Liver (tissue), 9 donors: ENCODE results near the gene RBM45. TPM values are rescaled to one million over a fixed set of nuclear protein-coding genes. Genes with fewer than 3 reads are reported as not detected.

Source experiments
- DNase-seq: peaks from one replicate; pipeline ENCODE4 v3.0.0-alpha.2; 2017; ENCODE audit warnings: low spot score
- H3K27ac ChIP-seq, 2 donors: one replicate each; pipeline ENCODE4 v1.7.0; 2013; ENCODE audit warnings: inconsistent platforms in 2 of 2, low read length in 2 of 2, control low read depth in 1 of 2, low read depth in 1 of 2, mild to moderate bottlenecking in 1 of 2
- H3K27me3 ChIP-seq, 4 donors: one replicate each; pipeline versions ENCODE4 v1.6.1 to v1.7.0; 2013; ENCODE audit warnings: low read length in 3 of 4, inconsistent platforms in 1 of 4, mild to moderate bottlenecking in 1 of 4, moderate library complexity in 1 of 4; ENCODE audit not compliant: control insufficient read depth in 4 of 4, insufficient read depth in 4 of 4
- H3K36me3 ChIP-seq, 4 donors: one replicate each; pipeline versions ENCODE4 v1.6.1 to v1.7.0; 2013; ENCODE audit warnings: low read length in 3 of 4, mild to moderate bottlenecking in 3 of 4, low read depth in 1 of 4, moderate library complexity in 1 of 4; ENCODE audit not compliant: control insufficient read depth in 4 of 4, insufficient read depth in 3 of 4
- H3K4me1 ChIP-seq, 4 donors: one replicate each; pipeline versions ENCODE4 v1.6.1 to v1.7.0; 2013; ENCODE audit warnings: low read length in 3 of 4, mild to moderate bottlenecking in 3 of 4, moderate library complexity in 1 of 4; ENCODE audit not compliant: control insufficient read depth in 4 of 4, insufficient read depth in 4 of 4
- H3K4me3 ChIP-seq, 3 donors: one replicate each; pipeline versions ENCODE4 v1.6.1 to v1.7.0; 2013; ENCODE audit warnings: low read length in 3 of 3, control low read depth in 1 of 3, low read depth in 1 of 3, mild to moderate bottlenecking in 1 of 3
- H3K9ac ChIP-seq, 2 donors: one replicate each; pipeline ENCODE4 v1.7.0; 2013; ENCODE audit warnings: low read length in 2 of 2, mild to moderate bottlenecking in 2 of 2, moderate library complexity in 2 of 2, control low read depth in 1 of 2, low read depth in 1 of 2
- H3K9me3 ChIP-seq, 4 donors: one replicate each; pipeline versions ENCODE4 v1.6.1 to v1.7.0; 2013; ENCODE audit warnings: low read length in 3 of 4; ENCODE audit not compliant: control insufficient read depth in 4 of 4
- EGR1 ChIP-seq, 2 donors: IDR thresholded peaks; 2 replicates each; pipeline ENCODE4 v1.6.1; 2016 to 2018; ENCODE audit warnings: antibody characterized with exemption in 2 of 2, low read depth in 2 of 2
- FOXA1 ChIP-seq: IDR thresholded peaks from 2 replicates; pipeline ENCODE4 v1.6.1; 2016; ENCODE audit warnings: antibody characterized with exemption
- FOXA2 ChIP-seq: IDR thresholded peaks from 2 replicates; pipeline ENCODE4 v1.6.1; 2016; ENCODE audit warnings: antibody characterized with exemption
- GABPA ChIP-seq, 2 donors: IDR thresholded peaks in 1 of 2; conservative IDR thresholded peaks in 1 of 2; 2 replicates each; pipeline ENCODE4 v1.6.1; 2016; ENCODE audit warnings: antibody characterized with exemption in 2 of 2, mild to moderate bottlenecking in 1 of 2, moderate library complexity in 1 of 2
- HNF4A ChIP-seq, 2 donors: conservative IDR thresholded peaks; 2 replicates each; pipeline ENCODE4 v1.6.1; 2016; ENCODE audit warnings: antibody characterized with exemption in 2 of 2, mild to moderate bottlenecking in 2 of 2
- HNF4G ChIP-seq: IDR thresholded peaks from 2 replicates; pipeline ENCODE4 v1.6.1; 2016; ENCODE audit warnings: antibody characterized with exemption
- JUND ChIP-seq, 2 donors: IDR thresholded peaks; 2 replicates each; pipeline ENCODE4 v1.6.1; 2016; ENCODE audit warnings: antibody characterized with exemption in 2 of 2
- NR2F2 ChIP-seq: IDR thresholded peaks from 2 replicates; pipeline ENCODE4 v1.6.1; 2016; ENCODE audit warnings: antibody characterized with exemption
- RAD21 ChIP-seq, 2 donors: IDR thresholded peaks; 2 replicates each; pipeline ENCODE4 v1.6.1; 2016; ENCODE audit warnings: antibody characterized with exemption in 2 of 2, mild to moderate bottlenecking in 2 of 2
- RXRA ChIP-seq, 2 donors: IDR thresholded peaks; 2 replicates each; pipeline ENCODE4 v1.6.1; 2017 to 2018; ENCODE audit warnings: antibody characterized with exemption in 2 of 2, mild to moderate bottlenecking in 1 of 2
- SP1 ChIP-seq: IDR thresholded peaks from 2 replicates; pipeline ENCODE4 v1.6.1; 2018; ENCODE audit warnings: antibody characterized with exemption, mild to moderate bottlenecking
- TAF1 ChIP-seq: conservative IDR thresholded peaks from 2 replicates; pipeline ENCODE4 v1.6.1; 2016; ENCODE audit warnings: antibody characterized with exemption, mild to moderate bottlenecking
- YY1 ChIP-seq: IDR thresholded peaks from 2 replicates; pipeline ENCODE4 v1.6.1; 2016; ENCODE audit warnings: antibody characterized with exemption, mild to moderate bottlenecking
- WGBS: extraction: QIAGEN DNeasy Blood & Tissue Kit; methylation state at CpG from one replicate; pipeline ENCODE4 v1.1.7; 2013; 5-methylcytosine and 5-hydroxymethylcytosine counted together
- polyA plus RNA-seq, 2 donors: library from polyadenylated mRNA; stranded (reverse) in 1 of 2; unstranded in 1 of 2; fragments of 200-250 nt in 1 of 2; fragments of >200 nt in 1 of 2; fragmentation: Nextera tagmentation in 1 of 2; extraction: Ambion mirVana in 1 of 2; gene quantifications; one replicate each; pipeline versions ENCODE4 v1.2.1 to v1.2.3, GENCODE V29; 2013 to 2015
- total RNA-seq, 2 donors: library from RNA; depleted of rRNA; stranded (reverse); fragments of >200 nt; gene quantifications; one replicate each; pipeline ENCODE4 v1.2.3, GENCODE V29; 2014
- TF ChIP-seq, protein P1 (sequence below): IDR thresholded peaks from 2 replicates; pipeline ENCODE4 v1.6.1; 2016; ENCODE audit warnings: antibody characterized with exemption
- TF ChIP-seq, protein P2 (sequence below): IDR thresholded peaks from 2 replicates; pipeline ENCODE4 v1.6.1; 2016; ENCODE audit warnings: antibody characterized with exemption
- TF ChIP-seq, protein P3 (sequence below): IDR thresholded peaks from 2 replicates; pipeline ENCODE4 v1.6.1; 2016; ENCODE audit warnings: antibody characterized with exemption
- TF ChIP-seq, protein P4 (sequence below): fragments of 150-350 bp; IDR thresholded peaks from 2 replicates; pipeline ENCODE4 v1.5.1; 2017; ENCODE audit warnings: improper control_type of control experiment, low read depth, low read length; ENCODE audit not compliant: missing input control
- TF ChIP-seq, protein P5 (sequence below): IDR thresholded peaks from 2 replicates; pipeline ENCODE4 v1.6.1; 2016; ENCODE audit warnings: antibody characterized with exemption, mild to moderate bottlenecking
- donor health status: healthy.
- donor health status: healthy.
- donor health status: healthy.
- donor health status: healthy.
- donor health status: healthy.

The RBM45 gene
- total and polyA plus RNA-seq, 4 donors, result 4.2 to 11.4 (median 6.8) TPM

DNA sequence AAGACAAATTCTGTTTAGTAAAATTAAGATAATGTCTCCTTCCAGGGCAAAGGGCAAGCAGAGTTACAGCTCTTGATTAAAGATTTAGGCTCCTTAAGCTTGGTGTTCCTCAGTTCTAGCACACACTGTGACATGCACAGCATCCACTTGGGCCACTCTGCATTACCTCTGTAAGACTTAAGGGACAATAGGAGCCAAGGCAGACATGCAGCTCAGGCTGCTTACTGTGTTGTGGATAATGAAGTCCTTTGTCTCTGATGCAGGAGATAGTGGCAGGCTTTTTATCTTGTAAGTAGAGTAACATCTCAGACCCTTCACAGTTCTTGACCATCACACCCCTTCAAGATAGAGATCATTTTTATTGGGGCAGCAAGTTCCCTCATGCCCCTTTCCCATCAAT is 31.2 kb downstream of the RBM45 start:
- Histone ChIP-seq H3K9ac (no peak overlapping the region), H3K27ac (no peak overlapping the region), H3K9me3 (no peaks in the 10 kb centered on the region), H3K27me3 (no peaks in the 10 kb centered on the region), H3K4me3 (no peak overlapping the region), H3K36me3 (no peaks in the 10 kb centered on the region), H3K4me1 (no peaks in the 10 kb centered on the region)
- no peak for DNase-seq
- TF ChIP-seq GABPA (IDR thresholded peaks at IDR 0.05 in 1 of 2, conservative IDR thresholded peaks at IDR 0.05 in 1 of 2) (no peak), JUND (IDR thresholded peaks at IDR 0.05) (no peak), HNF4G (no peak), FOXA1 (no peak), RXRA (IDR thresholded peaks at IDR 0.05) (no peak), TAF1 (no peak), YY1 (no peak), SP1 (no peak), NR2F2 (no peak), EGR1 (IDR thresholded peaks at IDR 0.05; ENCODE audit: low read depth in 2 of 2) (no peak)
- TF ChIP-seq, protein P1, sequence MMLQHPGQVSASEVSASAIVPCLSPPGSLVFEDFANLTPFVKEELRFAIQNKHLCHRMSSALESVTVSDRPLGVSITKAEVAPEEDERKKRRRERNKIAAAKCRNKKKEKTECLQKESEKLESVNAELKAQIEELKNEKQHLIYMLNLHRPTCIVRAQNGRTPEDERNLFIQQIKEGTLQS, result no peak
- TF ChIP-seq, protein P2, sequence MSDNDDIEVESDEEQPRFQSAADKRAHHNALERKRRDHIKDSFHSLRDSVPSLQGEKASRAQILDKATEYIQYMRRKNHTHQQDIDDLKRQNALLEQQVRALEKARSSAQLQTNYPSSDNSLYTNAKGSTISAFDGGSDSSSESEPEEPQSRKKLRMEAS, result no peak
- TF ChIP-seq, protein P3, sequence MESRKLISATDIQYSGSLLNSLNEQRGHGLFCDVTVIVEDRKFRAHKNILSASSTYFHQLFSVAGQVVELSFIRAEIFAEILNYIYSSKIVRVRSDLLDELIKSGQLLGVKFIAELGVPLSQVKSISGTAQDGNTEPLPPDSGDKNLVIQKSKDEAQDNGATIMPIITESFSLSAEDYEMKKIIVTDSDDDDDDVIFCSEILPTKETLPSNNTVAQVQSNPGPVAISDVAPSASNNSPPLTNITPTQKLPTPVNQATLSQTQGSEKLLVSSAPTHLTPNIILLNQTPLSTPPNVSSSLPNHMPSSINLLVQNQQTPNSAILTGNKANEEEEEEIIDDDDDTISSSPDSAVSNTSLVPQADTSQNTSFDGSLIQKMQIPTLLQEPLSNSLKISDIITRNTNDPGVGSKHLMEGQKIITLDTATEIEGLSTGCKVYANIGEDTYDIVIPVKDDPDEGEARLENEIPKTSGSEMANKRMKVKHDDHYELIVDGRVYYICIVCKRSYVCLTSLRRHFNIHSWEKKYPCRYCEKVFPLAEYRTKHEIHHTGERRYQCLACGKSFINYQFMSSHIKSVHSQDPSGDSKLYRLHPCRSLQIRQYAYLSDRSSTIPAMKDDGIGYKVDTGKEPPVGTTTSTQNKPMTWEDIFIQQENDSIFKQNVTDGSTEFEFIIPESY, result no peak
- TF ChIP-seq, protein P4, sequence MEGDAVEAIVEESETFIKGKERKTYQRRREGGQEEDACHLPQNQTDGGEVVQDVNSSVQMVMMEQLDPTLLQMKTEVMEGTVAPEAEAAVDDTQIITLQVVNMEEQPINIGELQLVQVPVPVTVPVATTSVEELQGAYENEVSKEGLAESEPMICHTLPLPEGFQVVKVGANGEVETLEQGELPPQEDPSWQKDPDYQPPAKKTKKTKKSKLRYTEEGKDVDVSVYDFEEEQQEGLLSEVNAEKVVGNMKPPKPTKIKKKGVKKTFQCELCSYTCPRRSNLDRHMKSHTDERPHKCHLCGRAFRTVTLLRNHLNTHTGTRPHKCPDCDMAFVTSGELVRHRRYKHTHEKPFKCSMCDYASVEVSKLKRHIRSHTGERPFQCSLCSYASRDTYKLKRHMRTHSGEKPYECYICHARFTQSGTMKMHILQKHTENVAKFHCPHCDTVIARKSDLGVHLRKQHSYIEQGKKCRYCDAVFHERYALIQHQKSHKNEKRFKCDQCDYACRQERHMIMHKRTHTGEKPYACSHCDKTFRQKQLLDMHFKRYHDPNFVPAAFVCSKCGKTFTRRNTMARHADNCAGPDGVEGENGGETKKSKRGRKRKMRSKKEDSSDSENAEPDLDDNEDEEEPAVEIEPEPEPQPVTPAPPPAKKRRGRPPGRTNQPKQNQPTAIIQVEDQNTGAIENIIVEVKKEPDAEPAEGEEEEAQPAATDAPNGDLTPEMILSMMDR, result no peak

DNA sequence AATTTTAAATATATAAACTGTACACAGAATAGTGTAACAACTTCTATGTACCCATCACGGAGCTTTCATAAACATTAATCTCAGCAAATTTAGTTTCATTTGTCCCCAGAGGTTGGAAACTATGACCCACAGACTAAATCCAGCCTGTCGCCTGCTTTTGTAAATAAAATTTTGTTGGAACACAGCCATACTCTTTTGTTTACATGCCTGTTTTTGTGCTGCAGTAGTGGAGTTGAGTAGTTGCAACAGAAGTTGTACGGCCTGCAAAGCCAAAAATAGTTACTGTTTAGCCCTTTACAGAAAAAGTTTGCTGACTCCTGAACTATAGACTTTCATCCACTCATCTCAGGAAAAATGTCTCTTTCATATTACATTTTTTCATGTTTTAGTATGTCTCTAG is 39.8 kb downstream of the RBM45 start:
- H3K9ac ChIP-seq, result peak overlapping the region in 1 of 2 donors; percentile 85
- peak overlapping the region in 1 of 3 donors; percentile 23 for H3K4me3 ChIP-seq
- H3K36me3 ChIP-seq, result no peaks in the 10 kb centered on the region
- H3K27ac ChIP-seq, result peak overlapping the region; percentile 79 to 86
- no peaks in the 10 kb centered on the region for H3K9me3 ChIP-seq
- peaks cover 0 to 12% (median 8%) of the 10 kb centered on the region in 4 donors for H3K4me1 ChIP-seq
- no peak for DNase-seq
- WGBS, result 13% methylated on average over 3 of the region's 3 CpGs
- no peaks in the 10 kb centered on the region for H3K27me3 ChIP-seq
- peak; percentile 98 to 99 for TF ChIP-seq JUND (IDR thresholded peaks at IDR 0.05)
- TF ChIP-seq, protein P2, result peak; percentile 55
- TF ChIP-seq, protein P3, result peak; percentile 87
- peak; percentile 38 to 44 for TF ChIP-seq RAD21 (IDR thresholded peaks at IDR 0.05)
- TF ChIP-seq FOXA2, result peak; percentile 93
- peak; percentile 34 for TF ChIP-seq HNF4G
- TF ChIP-seq, protein P5, sequence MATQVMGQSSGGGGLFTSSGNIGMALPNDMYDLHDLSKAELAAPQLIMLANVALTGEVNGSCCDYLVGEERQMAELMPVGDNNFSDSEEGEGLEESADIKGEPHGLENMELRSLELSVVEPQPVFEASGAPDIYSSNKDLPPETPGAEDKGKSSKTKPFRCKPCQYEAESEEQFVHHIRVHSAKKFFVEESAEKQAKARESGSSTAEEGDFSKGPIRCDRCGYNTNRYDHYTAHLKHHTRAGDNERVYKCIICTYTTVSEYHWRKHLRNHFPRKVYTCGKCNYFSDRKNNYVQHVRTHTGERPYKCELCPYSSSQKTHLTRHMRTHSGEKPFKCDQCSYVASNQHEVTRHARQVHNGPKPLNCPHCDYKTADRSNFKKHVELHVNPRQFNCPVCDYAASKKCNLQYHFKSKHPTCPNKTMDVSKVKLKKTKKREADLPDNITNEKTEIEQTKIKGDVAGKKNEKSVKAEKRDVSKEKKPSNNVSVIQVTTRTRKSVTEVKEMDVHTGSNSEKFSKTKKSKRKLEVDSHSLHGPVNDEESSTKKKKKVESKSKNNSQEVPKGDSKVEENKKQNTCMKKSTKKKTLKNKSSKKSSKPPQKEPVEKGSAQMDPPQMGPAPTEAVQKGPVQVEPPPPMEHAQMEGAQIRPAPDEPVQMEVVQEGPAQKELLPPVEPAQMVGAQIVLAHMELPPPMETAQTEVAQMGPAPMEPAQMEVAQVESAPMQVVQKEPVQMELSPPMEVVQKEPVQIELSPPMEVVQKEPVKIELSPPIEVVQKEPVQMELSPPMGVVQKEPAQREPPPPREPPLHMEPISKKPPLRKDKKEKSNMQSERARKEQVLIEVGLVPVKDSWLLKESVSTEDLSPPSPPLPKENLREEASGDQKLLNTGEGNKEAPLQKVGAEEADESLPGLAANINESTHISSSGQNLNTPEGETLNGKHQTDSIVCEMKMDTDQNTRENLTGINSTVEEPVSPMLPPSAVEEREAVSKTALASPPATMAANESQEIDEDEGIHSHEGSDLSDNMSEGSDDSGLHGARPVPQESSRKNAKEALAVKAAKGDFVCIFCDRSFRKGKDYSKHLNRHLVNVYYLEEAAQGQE, result peak; percentile 68
- peak; percentile 54 for TF ChIP-seq YY1
- TF ChIP-seq TAF1, result no peak
- TF ChIP-seq HNF4A (conservative IDR thresholded peaks at IDR 0.05), result peak; percentile 82 to 85
- peak; percentile 69 for TF ChIP-seq NR2F2
- peak in 1 of 2 donors; percentile 93 for TF ChIP-seq EGR1 (IDR thresholded peaks at IDR 0.05; ENCODE audit: low read depth in 2 of 2)
- peak; percentile 67 to 81 for TF ChIP-seq RXRA (IDR thresholded peaks at IDR 0.05)
- TF ChIP-seq SP1, result peak; percentile 89
- peak in 1 of 2 donors; percentile 30 for TF ChIP-seq GABPA (IDR thresholded peaks at IDR 0.05 in 1 of 2, conservative IDR thresholded peaks at IDR 0.05 in 1 of 2)
- TF ChIP-seq, protein P1, result peak; percentile 91
- TF ChIP-seq FOXA1, result peak; percentile 94
